K562 (cell line): ENCODE data around the gene RGPD8. TPM values are rescaled to one million over a fixed set of nuclear protein-coding genes. Genes with fewer than 3 reads are reported as not detected.

Experiments
- ATF3 ChIP-seq, 2 experiments: fragments of 450-650 bp in 1 of 2; sonication (generic) in 1 of 2; formaldehyde crosslinking in 1 of 2; IDR thresholded peaks in 1 of 2; conservative IDR thresholded peaks in 1 of 2; 2 replicates each; pipeline versions ENCODE4 v1.6.1 to v1.8.1; 2016 to 2023; ENCODE audit warnings: mild to moderate bottlenecking in 2 of 2, moderate library complexity in 2 of 2, inconsistent platforms in 1 of 2, missing genetic modification reagents in 1 of 2
- CBFA2T3 ChIP-seq: fragments of 450-650 bp; IDR thresholded peaks from 2 replicates; pipeline ENCODE4 v1.6.1; 2017
- CHD1 ChIP-seq: fragments of 200-600 bp; sonication (generic); IDR thresholded peaks from one replicate; pipeline ENCODE4 v1.6.1; 2012; ENCODE audit warnings: mild to moderate bottlenecking, moderate library complexity, low read length, inconsistent platforms
- CREM ChIP-seq: IDR thresholded peaks from 2 replicates; pipeline ENCODE4 v1.6.1; 2014; ENCODE audit warnings: antibody characterized with exemption, low read depth
- CSDE1 ChIP-seq, 2 experiments: fragments of 450-650 bp; IDR thresholded peaks; 2 replicates each; pipeline ENCODE4 v1.6.1; 2016; ENCODE audit warnings: mild to moderate bottlenecking in 1 of 2
- CTBP1 ChIP-seq: fragments of 450-650 bp; IDR thresholded peaks from 2 replicates; pipeline ENCODE4 v1.6.1; 2016; ENCODE audit warnings: borderline replicate concordance
- DEAF1 ChIP-seq: fragments of 450-650 bp; formaldehyde crosslinking; IDR thresholded peaks from 2 replicates; pipeline ENCODE4 v1.4.0; 2020; ENCODE audit warnings: mild to moderate bottlenecking, moderate library complexity
- DIDO1 ChIP-seq: fragments of 450-650 bp; IDR thresholded peaks from 2 replicates; pipeline ENCODE4 v1.6.1; 2016; ENCODE audit warnings: low read depth, missing biosample characterization, missing genetic modification characterization
- E2F8 ChIP-seq: fragments of 450-650 bp; IDR thresholded peaks from 2 replicates; pipeline ENCODE4 v1.7.1; 2018; ENCODE audit warnings: mild to moderate bottlenecking, low read depth; ENCODE audit not compliant: partially characterized antibody
- FIP1L1 ChIP-seq: fragments of 200-400 bp; formaldehyde crosslinking; IDR thresholded peaks from 2 replicates; pipeline ENCODE4 v1.6.1; 2018; ENCODE audit warnings: mild to moderate bottlenecking, low read depth, low read length; ENCODE audit not compliant: poor library complexity, severe bottlenecking
- HDAC2 ChIP-seq: fragments of 450-650 bp; IDR thresholded peaks from 2 replicates; pipeline ENCODE4 v1.6.1; 2016; ENCODE audit warnings: mild to moderate bottlenecking
- HMGXB4 ChIP-seq: sonication (generic); formaldehyde crosslinking; IDR thresholded peaks from 2 replicates; pipeline ENCODE4 v1.8.1; 2023; ENCODE audit warnings: mild to moderate bottlenecking, missing genetic modification reagents
- JUNB ChIP-seq: fragments of 450-650 bp; formaldehyde crosslinking; conservative IDR thresholded peaks from 2 replicates; pipeline ENCODE4 v1.4.0; 2020; ENCODE audit warnings: mild to moderate bottlenecking
- NFE2 ChIP-seq: IDR thresholded peaks from 2 replicates; pipeline ENCODE4 v1.6.1; 2014; ENCODE audit warnings: antibody characterized with exemption, low read depth
- NRF1 ChIP-seq, 2 experiments: fragments of 450-650 bp; IDR thresholded peaks in 1 of 2; conservative IDR thresholded peaks in 1 of 2; 2 replicates each; pipeline ENCODE4 v1.6.1; 2014; ENCODE audit warnings: mild to moderate bottlenecking in 2 of 2
- RBM34 ChIP-seq: fragments of 200-400 bp; formaldehyde crosslinking; IDR thresholded peaks from 2 replicates; pipeline ENCODE4 v1.6.1; 2018; ENCODE audit warnings: low read length, borderline replicate concordance; ENCODE audit not compliant: insufficient read depth
- SRSF7 ChIP-seq: fragments of 200-400 bp; formaldehyde crosslinking; optimal IDR thresholded peaks from 2 replicates; pipeline ENCODE3; 2017; ENCODE audit warnings: mild to moderate bottlenecking, low read depth, low read length
- TBP ChIP-seq: optimal IDR thresholded peaks from 2 replicates; pipeline ENCODE3; 2011; ENCODE audit warnings: low read depth, low read length, improper control_type of control experiment
- TFAM ChIP-seq: fragments of 250-450 bp; sonication (Bioruptor Pico); conservative IDR thresholded peaks from 2 replicates; pipeline ENCODE4 v1.5.0; 2021; ENCODE audit warnings: mild to moderate bottlenecking, moderate library complexity
- TOE1 ChIP-seq, 2 experiments: fragments of 450-650 bp in 1 of 2; sonication (generic) in 1 of 2; formaldehyde crosslinking in 1 of 2; IDR thresholded peaks; 2 replicates each; pipeline versions ENCODE4 v1.7.1 to v1.8.0; 2016 to 2022; ENCODE audit warnings: borderline replicate concordance in 2 of 2, mild to moderate bottlenecking in 2 of 2, antibody characterized with exemption in 1 of 2, inconsistent platforms in 1 of 2, low read depth in 1 of 2, missing genetic modification reagents in 1 of 2, moderate library complexity in 1 of 2
- ZNF175 ChIP-seq: fragments of 200-800 bp; sonication (Bioruptor generic); IDR thresholded peaks from 2 replicates; pipeline ENCODE4 v1.6.1; 2016; ENCODE audit warnings: low read depth, mild to moderate bottlenecking, missing genetic modification characterization, missing compliant biosample characterization
- ZNF77 ChIP-seq: fragments of 250-450 bp; sonication (Bioruptor Pico); IDR thresholded peaks from 2 replicates; pipeline ENCODE4 v1.5.0; 2020
- polyA plus RNA-seq, 8 experiments: library from polyadenylated mRNA; depleted of rRNA in 4 of 8; stranded (reverse) in 5 of 8; unstranded in 3 of 8; fragments of >200 nt; fragmentation: Nextera tagmentation in 2 of 8; fragmentation: Illumina TruSeq in 1 of 8; extraction: Ambion mirVana in 2 of 8; extraction: Trizol in 1 of 8; gene quantifications; 2 replicates each; pipeline versions ENCODE4 v1.2.1 to v1.2.3, GENCODE V29; 2011 to 2014; ENCODE audit warnings: inconsistent platforms in 1 of 8, missing spikeins in 1 of 8
- total RNA-seq, 7 experiments: library from RNA; depleted of rRNA in 6 of 7; stranded (reverse); fragments of >200 nt in 6 of 7; fragmentation: Illumina TruSeq in 2 of 7; extraction: Trizol in 2 of 7; gene quantifications; 2 replicates each; pipeline versions ENCODE4 v1.2.1 to v1.2.3, GENCODE V29; 2011 to 2021; ENCODE audit warnings: low replicate concordance in 1 of 7

Gene RGPD8
- total and polyA plus RNA-seq, 9 of the 15 experiments (the other 6 are each of a cell fraction or from before 2014, with no cell fraction given): 0.03 to 0.47 (median 0.12) TPM; not detected in 1

- TF ChIP-seq ZNF175 (CRISPR knock-in tag): no peak
- TF ChIP-seq FIP1L1: no peak
- peak; percentile 13 for TF ChIP-seq TBP
- no peak for TF ChIP-seq ZNF77 (CRISPR knock-in tag)
- TF ChIP-seq CBFA2T3: no peak
- TF ChIP-seq DIDO1 (tag): peak; percentile 34; the same call in 1 of the 2 replicates
- TF ChIP-seq SRSF7: no peak
- TF ChIP-seq NFE2: peak; percentile 34; the same call in 1 of the 2 replicates
- TF ChIP-seq CHD1: peak; percentile 34
- TF ChIP-seq JUNB (CRISPR knock-in tag): no peak
- peak; percentile 28; the same call in 1 of the 2 replicates for TF ChIP-seq CREM
- TF ChIP-seq TOE1 (IDR thresholded peaks at IDR 0.05; ENCODE audit: borderline replicate concordance): no peak
- TF ChIP-seq TOE1 (CRISPR knock-in tag; IDR thresholded peaks at IDR 0.05; ENCODE audit: borderline replicate concordance, low read depth): no peak
- TF ChIP-seq CTBP1: no peak
- TF ChIP-seq DEAF1 (CRISPR knock-in tag): 0 out of 2 replicates have a peak, but pooled peaks have one; percentile 5
- TF ChIP-seq RBM34: no peak
- TF ChIP-seq E2F8: no peak
- TF ChIP-seq TFAM: no peak
- TF ChIP-seq CSDE1 (IDR thresholded peaks at IDR 0.05): no peak
- no peak for TF ChIP-seq HMGXB4 (CRISPR knock-in tag)
- TF ChIP-seq HDAC2: no peak
- TF ChIP-seq NRF1 (conservative IDR thresholded peaks at IDR 0.05 in 1 of 2, IDR thresholded peaks at IDR 0.05 in 1 of 2): peak in 1 of 2 experiments; percentile 32; a peak in 2 of 4 replicates
- peak; percentile 80 for TF ChIP-seq ATF3 (IDR thresholded peaks at IDR 0.05)
- no peak for TF ChIP-seq ATF3 (CRISPR knock-in tag; conservative IDR thresholded peaks at IDR 0.05)
Observed at GRCh38 chr2:112483042-112483473, 49.6 kb upstream of the RGPD8 start (continued).
